Stimulated activated CD8-positive, alpha-beta memory T cell treated with anti-CD3 and anti-CD28 coated beads, Interleukin-15, amount 100 ng/mL, for 48 hours (primary cell): ENCODE results near the gene TRABD2B.

Experiments
- DNase-seq, 2 donors: peaks; one replicate each; pipeline ENCODE4 v3.0.0-alpha.2; 2020; ENCODE audit warnings: low read depth in 2 of 2

TRABD2B gene

GRCh38 chr1:47774986-47775834, 222.0 kb downstream of the TRABD2B start:
- no peak for DNase-seq

- DNase-seq: no peak
Observed at GRCh38 chr1:47772960-47773682, 224.1 kb downstream of the TRABD2B start.

GRCh38 chr1:47772281-47772680, 224.9 kb downstream of the TRABD2B start:
- no peak for DNase-seq

DNA sequence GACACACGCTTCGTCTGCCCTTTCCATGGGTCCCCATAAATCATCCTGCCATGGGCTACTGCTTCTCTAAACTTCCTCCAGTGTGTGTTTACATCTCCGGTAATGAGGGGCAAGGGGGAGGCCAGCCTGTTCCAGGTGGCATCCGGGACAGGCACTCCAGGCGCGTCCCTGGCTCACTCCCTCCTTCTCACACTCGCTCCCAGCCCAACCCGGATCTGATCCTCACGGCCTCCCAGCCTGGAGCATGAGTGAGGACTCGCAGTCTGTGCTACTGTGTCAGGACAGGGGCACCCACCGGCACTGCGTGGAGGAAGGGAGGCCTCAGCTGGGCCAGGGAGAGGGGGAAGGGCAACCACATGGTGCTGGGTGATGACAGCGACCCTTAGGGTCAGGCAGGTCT, 225.4 kb downstream of the TRABD2B start:
- DNase-seq: no peak

GRCh38 chr1:47769983-47770382, 227.2 kb downstream of the TRABD2B start:
- DNase-seq: no peak

- DNase-seq: no peak
Observed at GRCh38 chr1:47769295-47769694, 227.9 kb downstream of the TRABD2B start.

- DNase-seq: no peak
Observed at GRCh38 chr1:47767741-47768100, 229.5 kb downstream of the TRABD2B start.

DNA sequence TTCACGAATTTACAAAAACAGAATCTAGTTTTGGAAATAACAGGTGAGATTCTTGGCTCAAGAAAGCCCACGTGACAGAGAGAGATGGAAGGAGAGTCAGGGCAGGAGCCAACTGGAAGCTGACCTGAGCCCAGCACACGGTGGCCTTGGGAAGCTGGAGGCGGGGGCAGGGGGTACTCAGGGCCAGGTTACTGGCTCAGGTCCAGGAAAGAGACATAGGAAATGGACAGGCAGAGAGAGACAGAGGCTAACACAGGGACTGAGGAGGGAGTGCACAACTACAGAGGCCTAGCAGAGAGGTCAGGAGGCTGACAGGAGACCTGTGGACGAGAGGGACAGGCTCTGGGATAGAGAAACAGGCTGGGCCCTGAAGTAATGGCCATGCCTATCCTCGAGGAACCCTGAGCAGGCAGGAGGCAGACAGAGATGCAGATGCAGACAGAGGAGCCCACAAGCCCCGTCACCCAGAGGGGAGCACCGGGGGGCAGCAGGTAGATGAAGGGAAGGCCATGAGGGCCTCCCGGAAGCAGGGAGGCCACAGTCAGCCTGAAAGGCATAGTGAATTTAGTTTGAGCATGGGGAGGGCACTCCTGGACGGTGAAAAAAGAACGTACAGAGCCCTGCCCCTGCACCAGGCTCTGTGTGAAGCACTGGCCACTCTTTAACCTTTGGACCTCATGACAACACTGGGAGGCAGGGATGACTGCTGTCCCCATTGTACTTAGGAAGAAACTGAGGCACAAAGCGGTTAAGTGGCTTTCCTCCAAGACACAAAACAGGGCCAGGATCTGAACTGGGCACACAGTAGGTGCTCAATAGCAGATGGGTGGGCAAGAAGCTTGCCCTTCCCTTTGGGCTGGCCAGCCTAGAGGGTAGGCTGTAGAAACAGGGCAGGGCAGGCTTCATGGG, 230.1 kb downstream of the TRABD2B start:
- DNase-seq: no peak

- no peak for DNase-seq
Observed at GRCh38 chr1:47765742-47766485, 231.3 kb downstream of the TRABD2B start.

DNA sequence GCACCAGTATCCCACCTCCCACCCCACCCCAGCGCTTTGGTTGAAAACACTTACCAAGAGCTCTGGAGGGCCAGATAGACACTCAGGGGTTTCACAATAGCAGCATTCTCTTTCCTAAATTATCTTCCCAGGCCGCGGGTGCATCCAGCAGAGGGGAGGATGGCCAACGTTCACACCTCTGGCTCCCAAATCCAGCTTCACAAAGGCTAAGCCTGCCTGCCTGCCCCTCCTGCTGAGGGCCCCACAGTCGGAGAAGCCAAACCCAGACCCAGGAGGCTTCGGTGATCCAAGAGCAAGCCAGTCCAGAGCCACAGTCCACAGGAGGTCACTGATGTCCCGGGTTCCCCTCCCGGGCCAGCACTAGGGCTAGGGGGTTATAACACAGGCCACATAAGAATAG, 231.9 kb downstream of the TRABD2B start:
- DNase-seq: no peak

- no peak for DNase-seq
Observed at GRCh38 chr1:47764461-47765046, 232.6 kb downstream of the TRABD2B start.

DNA sequence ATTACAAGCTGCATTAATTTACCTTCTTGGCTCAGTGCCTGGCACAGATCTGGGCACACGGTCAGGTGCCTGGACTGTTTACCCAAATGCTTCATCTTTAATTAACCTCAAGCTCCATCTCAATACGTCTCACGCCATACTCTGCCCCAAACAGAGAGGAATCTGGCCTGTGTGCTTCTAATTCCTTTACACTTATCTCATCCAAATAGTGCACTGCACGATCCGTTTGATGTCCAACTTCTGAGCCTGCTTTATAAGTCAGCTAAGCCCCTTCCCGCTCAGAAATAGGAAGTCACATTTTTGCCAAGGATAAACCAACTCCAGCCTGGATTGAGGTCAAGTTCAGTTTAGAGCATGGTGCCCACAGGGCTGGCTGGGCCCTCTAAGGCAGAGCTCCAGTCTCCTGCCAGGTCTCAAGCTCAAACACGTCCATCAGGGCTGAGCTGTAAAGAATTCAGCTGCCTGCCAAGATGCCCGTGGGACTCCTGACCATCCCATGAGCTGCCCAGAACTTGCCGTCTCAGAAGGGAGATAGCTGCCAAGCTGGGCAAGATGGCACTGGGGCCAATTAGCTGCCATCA, 233.5 kb downstream of the TRABD2B start:
- DNase-seq: no peak

- no peak for DNase-seq
Observed at GRCh38 chr1:47761974-47762373, 235.2 kb downstream of the TRABD2B start.

DNA sequence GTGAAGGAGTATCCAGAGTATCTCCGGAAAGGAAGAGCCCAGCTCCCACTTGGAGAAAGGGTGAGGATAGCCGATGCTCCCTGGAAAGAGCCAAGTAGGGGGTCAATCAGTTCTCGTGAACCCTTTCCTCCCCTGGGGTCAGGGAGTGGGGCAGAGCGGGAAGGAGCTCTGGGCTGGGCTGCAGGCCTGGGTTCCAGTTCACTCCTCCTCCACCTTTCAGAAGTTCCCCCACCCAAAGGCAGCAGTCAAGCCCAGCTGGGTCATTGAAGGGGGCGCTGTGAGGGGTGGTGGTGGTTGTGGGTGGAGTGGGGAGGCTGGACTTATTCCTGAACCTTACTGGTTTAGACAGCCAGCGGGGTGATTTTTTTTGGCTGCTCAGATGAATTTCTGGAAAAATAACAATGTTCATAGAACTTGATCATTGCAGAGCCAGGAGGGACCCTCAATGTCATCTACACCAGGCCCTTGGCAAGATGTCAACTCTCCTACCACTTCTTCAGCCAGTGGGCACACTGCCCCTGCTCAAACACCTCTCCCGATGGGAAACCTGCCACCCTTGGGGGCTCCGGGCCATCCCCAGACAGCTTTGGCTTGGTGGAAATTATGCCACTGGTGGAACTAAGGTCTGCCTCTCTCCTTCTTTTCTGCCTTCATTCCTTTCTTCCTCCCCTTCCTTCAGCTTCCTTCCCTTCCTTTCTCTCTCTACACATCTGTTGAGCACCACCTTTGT, 235.8 kb downstream of the TRABD2B start:
- DNase-seq: no peak

DNA sequence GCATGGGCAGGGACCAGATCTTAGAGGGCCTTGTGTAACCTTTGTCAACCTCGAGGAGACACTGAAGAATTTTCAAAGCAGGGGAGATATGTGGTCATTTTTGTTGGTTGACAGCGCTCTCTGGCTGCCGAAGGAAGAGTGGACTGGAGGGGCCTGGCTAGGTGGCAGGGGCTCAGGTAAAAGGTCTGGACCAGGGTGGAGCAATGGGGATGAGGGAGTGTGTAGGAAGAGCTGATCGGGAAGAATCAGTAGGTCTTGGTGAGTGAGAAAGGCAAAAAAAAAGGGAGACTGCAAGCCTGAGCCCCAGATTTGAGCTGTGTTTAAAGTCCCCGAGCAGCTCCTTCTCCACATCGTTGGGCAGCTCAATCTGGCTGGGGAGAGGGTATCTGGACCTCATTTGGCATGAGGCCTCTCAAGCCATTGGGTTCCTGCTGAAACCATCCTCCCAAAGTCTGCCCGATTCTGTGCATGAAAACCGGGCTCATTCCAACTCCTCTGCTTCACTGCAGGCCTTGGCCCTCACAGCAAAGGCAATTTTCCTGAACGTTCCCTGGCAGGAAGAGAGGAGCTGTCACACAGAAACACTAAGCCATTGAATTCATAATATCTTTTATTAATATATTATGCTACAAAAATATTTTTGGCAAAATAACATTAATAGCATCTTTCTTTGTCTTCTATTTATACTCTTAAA, 237.1 kb downstream of the TRABD2B start:
- DNase-seq: no peak

GRCh38 chr1:47759251-47759935, 237.8 kb downstream of the TRABD2B start:
- DNase-seq: no peak

DNA sequence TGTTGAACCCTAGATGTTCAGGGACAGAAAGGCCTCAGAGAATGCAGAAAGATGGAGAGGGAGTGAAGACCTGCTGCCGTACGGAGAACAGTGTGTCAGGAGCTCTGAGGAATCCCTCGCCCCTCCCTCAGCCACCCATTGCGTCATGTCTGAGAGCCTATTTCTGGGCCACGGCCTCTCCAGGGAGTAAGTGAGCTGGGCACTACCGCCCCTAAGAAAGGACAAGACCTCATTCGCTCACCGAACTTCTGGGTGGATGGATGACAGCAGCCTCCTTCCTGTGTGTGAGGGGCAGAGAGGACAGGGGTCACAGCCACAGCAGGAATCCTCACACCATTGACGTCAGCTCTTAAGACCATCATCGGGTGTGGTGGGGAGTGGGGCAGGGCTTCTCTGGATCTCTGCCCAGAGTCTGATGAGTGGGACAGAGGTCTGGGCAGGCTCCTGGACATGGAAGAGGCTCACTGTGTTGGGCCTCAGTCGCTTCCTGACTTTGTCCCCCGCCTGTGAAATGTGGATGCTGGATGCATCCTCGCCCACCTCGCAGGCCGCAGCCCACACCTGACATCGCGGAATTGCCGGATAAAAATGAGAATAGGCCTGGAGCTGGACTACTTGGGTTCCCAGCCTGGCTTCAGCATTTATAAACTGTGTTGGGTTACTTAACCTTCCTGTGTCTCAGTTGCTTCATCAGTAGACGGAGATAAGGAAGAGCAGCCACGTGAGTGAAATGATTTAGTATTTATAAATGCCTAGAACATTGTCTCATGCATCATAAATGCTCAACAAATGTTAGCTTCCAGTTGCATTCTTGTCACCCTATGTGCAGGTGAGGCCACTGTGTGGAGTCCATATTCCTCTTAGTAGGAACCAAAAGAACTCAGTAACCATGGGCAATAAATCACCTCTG, 238.6 kb downstream of the TRABD2B start:
- DNase-seq: no peak
